Activated CD8-positive, alpha-beta T cell treated with anti-CD3 and anti-CD28 coated beads, Interleukin-2, amount 10 ng/mL, durations not matched to agents 7 days and 5 days (primary cell): ENCODE results near the gene IL22. TPM values are rescaled to one million over a fixed set of nuclear protein-coding genes. Genes with fewer than 3 reads are reported as not detected.

Source experiments
- ATAC-seq: fragments of 150-1000 bp; cut with Tn5 transposase; one replicate; pipeline ENCODE4 v1.10.0; 2021; ENCODE audit warnings: moderate library complexity
- CTCF ChIA-PET: fragments of 350-600 bp; sonication (Branson Sonifier 250); formaldehyde crosslinking; loops from one replicate; lab custom pipeline; 2021; ENCODE audit warnings: antibody characterized with exemption; lab: Charles Lee
- POLR2A ChIA-PET: fragments of 350-600 bp; sonication (Branson Sonifier 250); formaldehyde crosslinking; loops from one replicate; lab custom pipeline; 2021; ENCODE audit warnings: antibody characterized with exemption; lab: Charles Lee
- DNase-seq: peaks from one replicate; pipeline ENCODE4 v3.0.0-alpha.2; 2020
- H3K27ac Mint-ChIP-seq: one replicate; pipeline ENCODE4 v1.8.0; 2021; ENCODE audit warnings: mild to moderate bottlenecking, mixed read lengths
- H3K27me3 Mint-ChIP-seq: one replicate; pipeline ENCODE4 v1.8.0; 2021; ENCODE audit warnings: low read depth, mixed read lengths
- H3K36me3 Mint-ChIP-seq: one replicate; pipeline ENCODE4 v1.8.0; 2021; ENCODE audit warnings: low read depth, mixed read lengths
- H3K4me1 Mint-ChIP-seq: one replicate; pipeline ENCODE4 v1.8.0; 2021; ENCODE audit warnings: low read depth, mixed read lengths
- H3K4me3 Mint-ChIP-seq: one replicate; pipeline ENCODE4 v1.8.0; 2021; ENCODE audit warnings: mild to moderate bottlenecking, mixed read lengths
- H3K9me3 Mint-ChIP-seq: one replicate; pipeline ENCODE4 v1.8.0; 2022; ENCODE audit warnings: mixed read lengths; ENCODE audit not compliant: insufficient read depth
- total RNA-seq, 2 experiments: library from RNA; stranded (reverse); gene quantifications; one replicate each; pipeline ENCODE4 v1.2.3, GENCODE V29; 2021

IL22 gene
- not detected for total RNA-seq

- ATAC-seq (no peak), DNase-seq (no peak)
- Mint-ChIP-seq H3K4me3 (no peak within 1 kb of the TSS), H3K27me3 (peaks cover 40% of the 10 kb centered on the region), H3K36me3 (no peaks in the 10 kb centered on the region), H3K27ac (no peak within 1 kb of the TSS), H3K9me3 (no peaks in the 10 kb centered on the region), H3K4me1 (no peaks in the 10 kb centered on the region)
- CTCF ChIA-PET: interaction anchor here (0.6 to 1.1 kb wide), 3 partner anchors 26 to 265 kb away, joined by 3 read pairs; no protein-coding TSS in a partner anchor
- POLR2A ChIA-PET: interaction anchor here (0.7 kb wide), 1 partner anchor 514 kb away, joined by 3 read pairs; no protein-coding TSS in a partner anchor
Measured at GRCh38 chr12:68253504-68253903, at the start of gene IL22. Gene IL22, minus strand, starts transcription at chr12:68253604. Its CDS starts 156 bp downstream, at chr12:68253448.

GRCh38 chr12:68297929-68298328 lies 44.5 kb upstream of the IL22 start:
- ATAC-seq (no peak), DNase-seq (no peak)
- no peaks in the 10 kb centered on the region for H3K4me1 Mint-ChIP-seq
- no peaks in the 10 kb centered on the region for H3K9me3 Mint-ChIP-seq
- H3K4me3 Mint-ChIP-seq: no peak overlapping the region
- H3K36me3 Mint-ChIP-seq: peaks cover 53% of the 10 kb centered on the region
- H3K27ac Mint-ChIP-seq: no peak overlapping the region
- POLR2A ChIA-PET: no interaction called here
- CTCF ChIA-PET: interaction anchor here (1.3 to 1.9 kb wide), 3 partner anchors 74 to 76 kb away, joined by 3 to 5 read pairs (median 4); no protein-coding TSS in a partner anchor
- no peaks in the 10 kb centered on the region for H3K27me3 Mint-ChIP-seq

GRCh38 chr12:68294251-68294650 lies 40.8 kb upstream of the IL22 start:
- Mint-ChIP-seq H3K9me3 (no peaks in the 10 kb centered on the region), H3K4me1 (peaks cover 13% of the 10 kb centered on the region), H3K4me3 (no peak overlapping the region), H3K36me3 (peaks cover 29% of the 10 kb centered on the region), H3K27ac (no peak overlapping the region), H3K27me3 (no peaks in the 10 kb centered on the region)
- POLR2A ChIA-PET: no interaction called here
- ATAC-seq (no peak), DNase-seq (no peak)
- CTCF ChIA-PET: no interaction called here

- H3K4me3 Mint-ChIP-seq: no peak overlapping the region
- POLR2A ChIA-PET: no interaction called here
- no peaks in the 10 kb centered on the region for H3K9me3 Mint-ChIP-seq
- ATAC-seq: no peak
- no peaks in the 10 kb centered on the region for H3K27me3 Mint-ChIP-seq
- DNase-seq: no peak
- peaks cover 25% of the 10 kb centered on the region for H3K36me3 Mint-ChIP-seq
- peaks cover 21% of the 10 kb centered on the region for H3K4me1 Mint-ChIP-seq
- no peak overlapping the region for H3K27ac Mint-ChIP-seq
- CTCF ChIA-PET: interaction anchor here (0.9 to 1.5 kb wide), 3 partner anchors 12 to 71 kb away, joined by 3 to 6 read pairs (median 3); no protein-coding TSS in a partner anchor
Measured at GRCh38 chr12:68293347-68293746, 39.9 kb upstream of the IL22 start.

- ATAC-seq (no peak), DNase-seq (no peak)
- Mint-ChIP-seq H3K4me3 (no peak overlapping the region), H3K27me3 (no peaks in the 10 kb centered on the region), H3K36me3 (peaks cover 27% of the 10 kb centered on the region), H3K27ac (no peak overlapping the region), H3K9me3 (no peaks in the 10 kb centered on the region), H3K4me1 (peaks cover 24% of the 10 kb centered on the region)
- ChIA-PET POLR2A (no interaction called here), CTCF (interaction anchor here (0.9 to 2.6 kb wide), 4 partner anchors 25 to 70 kb away, joined by 3 to 8 read pairs (median 7); no protein-coding TSS in a partner anchor)
Measured at GRCh38 chr12:68292151-68292943, 38.9 kb upstream of the IL22 start.

GRCh38 chr12:68291396-68292036 lies 38.1 kb upstream of the IL22 start:
- Mint-ChIP-seq H3K4me3 (no peak overlapping the region), H3K4me1 (peaks cover 24% of the 10 kb centered on the region), H3K36me3 (peaks cover 24% of the 10 kb centered on the region), H3K9me3 (no peaks in the 10 kb centered on the region), H3K27me3 (no peaks in the 10 kb centered on the region), H3K27ac (no peak overlapping the region)
- DNase-seq (no peak), ATAC-seq (no peak)
- CTCF ChIA-PET: interaction anchor here (0.8 to 2.6 kb wide), 7 partner anchors 13 to 251 kb away, joined by 3 to 8 read pairs (median 4); partner anchors contain the start of gene IFNG
- POLR2A ChIA-PET: no interaction called here

- ATAC-seq (peak; percentile 95), DNase-seq (peak; percentile 43)
- H3K9me3 Mint-ChIP-seq: no peaks in the 10 kb centered on the region
- H3K4me3 Mint-ChIP-seq: no peak overlapping the region
- peaks cover 2% of the 10 kb centered on the region for H3K27me3 Mint-ChIP-seq
- H3K4me1 Mint-ChIP-seq: peaks cover 24% of the 10 kb centered on the region
- peaks cover 22% of the 10 kb centered on the region for H3K36me3 Mint-ChIP-seq
- no peak overlapping the region for H3K27ac Mint-ChIP-seq
- POLR2A ChIA-PET: interaction anchor here (0.7 kb wide), 1 partner anchor 42 kb away, joined by 3 read pairs; the partner anchor contains the start of gene MDM1
- CTCF ChIA-PET: interaction anchor here (1.5 to 2.6 kb wide), 4 partner anchors 27 to 249 kb away, joined by 4 to 8 read pairs (median 7); no protein-coding TSS in a partner anchor
Measured at GRCh38 chr12:68290126-68290525, 36.7 kb upstream of the IL22 start.

- ChIA-PET CTCF (interaction anchor here (0.8 to 1.3 kb wide), 3 partner anchors 9 to 125 kb away, joined by 3 to 4 read pairs (median 3); no protein-coding TSS in a partner anchor), POLR2A (no interaction called here)
- no peak overlapping the region for H3K27ac Mint-ChIP-seq
- ATAC-seq (no peak), DNase-seq (no peak)
- H3K4me1 Mint-ChIP-seq: peaks cover 24% of the 10 kb centered on the region
- H3K27me3 Mint-ChIP-seq: peaks cover 2% of the 10 kb centered on the region
- no peaks in the 10 kb centered on the region for H3K9me3 Mint-ChIP-seq
- no peak overlapping the region for H3K4me3 Mint-ChIP-seq
- peaks cover 8% of the 10 kb centered on the region for H3K36me3 Mint-ChIP-seq
Measured at GRCh38 chr12:68287106-68287505, 33.7 kb upstream of the IL22 start.

- POLR2A ChIA-PET: interaction anchor here (0.6 kb wide), 1 partner anchor 1070 kb away, joined by 6 read pairs; no protein-coding TSS in a partner anchor
- DNase-seq (no peak), ATAC-seq (no peak)
- no peaks in the 10 kb centered on the region for H3K9me3 Mint-ChIP-seq
- H3K27me3 Mint-ChIP-seq: peaks cover 2% of the 10 kb centered on the region
- peaks cover 24% of the 10 kb centered on the region for H3K4me1 Mint-ChIP-seq
- H3K4me3 Mint-ChIP-seq: no peak overlapping the region
- H3K27ac Mint-ChIP-seq: no peak overlapping the region
- CTCF ChIA-PET: interaction anchor here (0.6 to 1.3 kb wide), 4 partner anchors 14 to 124 kb away, joined by 3 to 4 read pairs (median 3); no protein-coding TSS in a partner anchor
- peaks cover 7% of the 10 kb centered on the region for H3K36me3 Mint-ChIP-seq
Measured at GRCh38 chr12:68286396-68286795, 33.0 kb upstream of the IL22 start.

GRCh38 chr12:68285541-68285940 lies 32.1 kb upstream of the IL22 start:
- DNase-seq (no peak), ATAC-seq (no peak)
- no peak overlapping the region for H3K27ac Mint-ChIP-seq
- H3K27me3 Mint-ChIP-seq: peaks cover 2% of the 10 kb centered on the region
- POLR2A ChIA-PET: interaction anchor here (0.6 kb wide), 1 partner anchor 1069 kb away, joined by 6 read pairs; no protein-coding TSS in a partner anchor
- no peak overlapping the region for H3K4me3 Mint-ChIP-seq
- CTCF ChIA-PET: interaction anchor here (1.0 kb wide), 1 partner anchor 49 kb away, joined by 3 read pairs; no protein-coding TSS in a partner anchor
- peaks cover 21% of the 10 kb centered on the region for H3K4me1 Mint-ChIP-seq
- H3K9me3 Mint-ChIP-seq: no peaks in the 10 kb centered on the region
- H3K36me3 Mint-ChIP-seq: peaks cover 6% of the 10 kb centered on the region

GRCh38 chr12:68281322-68282077 lies 28.1 kb upstream of the IL22 start:
- no peak for ATAC-seq
- DNase-seq: no peak
- no peak overlapping the region for H3K4me3 Mint-ChIP-seq
- no peaks in the 10 kb centered on the region for H3K36me3 Mint-ChIP-seq
- H3K27ac Mint-ChIP-seq: no peak overlapping the region
- CTCF ChIA-PET: interaction anchor here (1.3 to 1.5 kb wide), 2 partner anchors 12 to 39 kb away, joined by 3 read pairs; no protein-coding TSS in a partner anchor
- H3K9me3 Mint-ChIP-seq: no peaks in the 10 kb centered on the region
- peaks cover 2% of the 10 kb centered on the region for H3K27me3 Mint-ChIP-seq
- POLR2A ChIA-PET: no interaction called here
- H3K4me1 Mint-ChIP-seq: peaks cover 25% of the 10 kb centered on the region
